Cardiac fibroblast (primary cell): ENCODE measurements around the gene TNFRSF13B.
"Not testable (repeated sequence)": the region's sequence is repeated elsewhere in the genome, so short reads cannot be mapped to it uniquely, and the experiment has no call there.

Experiments
- DNase-seq, 2 donors: peaks; one replicate each; pipeline versions ENCODE4 v3.0.0 to v3.0.0-alpha.2; 2010; ENCODE audit warnings: low read depth in 2 of 2
- H3K4me3 ChIP-seq, 2 donors: replicated peaks in 1 of 2; 1 replicate in 1 of 2; 2 replicates in 1 of 2; pipeline ENCODE4 v1.5.1; 2011; ENCODE audit warnings: low read depth in 2 of 2, low read length in 2 of 2, mild to moderate bottlenecking in 2 of 2, moderate library complexity in 1 of 2
- TF ChIP-seq, protein P1 (sequence below): IDR thresholded peaks from one replicate; pipeline ENCODE4 v1.5.1; 2011; ENCODE audit warnings: low read depth, mild to moderate bottlenecking, low read length, inconsistent platforms

The TNFRSF13B gene

DNA sequence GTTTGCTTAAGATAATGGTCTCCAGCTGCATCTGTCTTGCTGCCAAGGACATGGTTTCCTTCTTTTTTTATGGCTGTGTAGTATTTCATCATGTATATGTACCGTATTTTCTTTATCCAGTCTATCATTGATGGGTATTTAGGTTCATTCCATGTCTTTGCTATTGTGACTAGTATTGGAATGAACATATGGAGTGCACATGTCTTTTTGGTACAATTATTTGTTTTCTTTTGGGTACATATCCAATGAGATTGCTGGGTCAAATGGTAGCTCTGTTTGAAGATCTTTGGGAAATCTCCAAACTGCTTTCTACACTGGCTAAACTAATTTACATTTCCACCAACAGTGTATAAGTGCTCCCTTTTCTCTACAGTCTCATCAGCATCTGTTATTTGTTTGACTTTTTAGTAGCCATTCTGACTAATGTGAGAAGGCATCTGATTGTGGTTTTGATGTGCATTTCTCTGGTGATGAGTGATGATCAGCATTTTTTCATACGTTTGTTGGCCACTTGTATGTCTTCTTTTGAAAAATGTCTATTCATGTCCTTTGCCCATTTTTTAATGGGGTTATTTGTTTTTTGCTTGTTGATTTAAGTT lies 66.2 kb downstream of the TNFRSF13B start:
- DNase-seq = peak; percentile 65 to 90
- H3K4me3 ChIP-seq = no peak overlapping the region
- TF ChIP-seq, protein P1, sequence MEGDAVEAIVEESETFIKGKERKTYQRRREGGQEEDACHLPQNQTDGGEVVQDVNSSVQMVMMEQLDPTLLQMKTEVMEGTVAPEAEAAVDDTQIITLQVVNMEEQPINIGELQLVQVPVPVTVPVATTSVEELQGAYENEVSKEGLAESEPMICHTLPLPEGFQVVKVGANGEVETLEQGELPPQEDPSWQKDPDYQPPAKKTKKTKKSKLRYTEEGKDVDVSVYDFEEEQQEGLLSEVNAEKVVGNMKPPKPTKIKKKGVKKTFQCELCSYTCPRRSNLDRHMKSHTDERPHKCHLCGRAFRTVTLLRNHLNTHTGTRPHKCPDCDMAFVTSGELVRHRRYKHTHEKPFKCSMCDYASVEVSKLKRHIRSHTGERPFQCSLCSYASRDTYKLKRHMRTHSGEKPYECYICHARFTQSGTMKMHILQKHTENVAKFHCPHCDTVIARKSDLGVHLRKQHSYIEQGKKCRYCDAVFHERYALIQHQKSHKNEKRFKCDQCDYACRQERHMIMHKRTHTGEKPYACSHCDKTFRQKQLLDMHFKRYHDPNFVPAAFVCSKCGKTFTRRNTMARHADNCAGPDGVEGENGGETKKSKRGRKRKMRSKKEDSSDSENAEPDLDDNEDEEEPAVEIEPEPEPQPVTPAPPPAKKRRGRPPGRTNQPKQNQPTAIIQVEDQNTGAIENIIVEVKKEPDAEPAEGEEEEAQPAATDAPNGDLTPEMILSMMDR = no peak

DNA sequence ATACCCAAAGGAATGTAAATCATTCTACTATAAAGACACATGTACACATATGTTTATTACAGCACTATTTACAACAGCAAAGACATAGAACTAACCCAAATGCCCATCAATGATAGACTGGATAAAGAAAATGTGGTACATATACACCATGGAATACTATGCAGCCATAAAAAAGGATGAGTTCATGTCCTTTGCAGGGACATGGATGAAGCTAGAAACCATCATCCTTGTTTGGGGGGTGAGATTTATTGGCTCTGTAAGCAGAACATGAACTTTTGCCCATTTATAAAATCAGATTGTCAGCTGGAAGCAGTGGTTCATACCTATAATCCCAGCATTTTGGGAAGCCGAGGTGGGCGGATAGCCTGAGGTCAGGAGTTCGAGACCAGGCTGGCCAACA lies 68.8 kb downstream of the TNFRSF13B start:
- not testable (repeated sequence) for H3K4me3 ChIP-seq, DNase-seq

DNA sequence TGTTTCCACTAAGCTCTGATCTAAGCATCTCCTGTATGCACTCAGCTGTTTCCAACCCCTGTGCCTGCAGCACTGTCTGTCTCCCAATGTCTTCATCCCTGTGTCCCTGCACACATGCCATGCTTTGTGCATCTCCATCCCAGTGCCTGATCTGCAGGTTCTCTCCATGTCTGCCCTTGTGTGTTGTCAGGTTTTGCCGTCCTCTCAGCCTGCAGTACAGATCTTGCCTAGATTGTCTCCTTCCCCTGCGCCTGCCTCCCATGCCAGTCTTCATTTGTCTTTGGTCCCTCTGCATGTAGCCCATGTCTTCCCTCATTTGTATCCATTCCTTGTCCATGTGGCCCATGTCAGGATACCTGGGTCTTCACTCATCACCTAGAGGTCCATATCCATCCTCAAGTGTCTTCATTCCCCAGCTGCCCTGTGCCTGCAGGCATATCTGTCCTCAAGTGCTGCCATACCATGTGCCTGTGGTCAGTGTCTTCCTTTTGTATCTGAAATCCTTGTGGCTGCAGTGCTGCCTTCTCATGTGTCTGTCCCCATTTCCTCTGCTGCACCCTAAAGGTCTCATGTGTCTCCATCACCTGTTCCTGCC lies 71.5 kb downstream of the TNFRSF13B start:
- no peak for DNase-seq
- no peak overlapping the region for H3K4me3 ChIP-seq
- TF ChIP-seq, protein P1 = no peak

DNA sequence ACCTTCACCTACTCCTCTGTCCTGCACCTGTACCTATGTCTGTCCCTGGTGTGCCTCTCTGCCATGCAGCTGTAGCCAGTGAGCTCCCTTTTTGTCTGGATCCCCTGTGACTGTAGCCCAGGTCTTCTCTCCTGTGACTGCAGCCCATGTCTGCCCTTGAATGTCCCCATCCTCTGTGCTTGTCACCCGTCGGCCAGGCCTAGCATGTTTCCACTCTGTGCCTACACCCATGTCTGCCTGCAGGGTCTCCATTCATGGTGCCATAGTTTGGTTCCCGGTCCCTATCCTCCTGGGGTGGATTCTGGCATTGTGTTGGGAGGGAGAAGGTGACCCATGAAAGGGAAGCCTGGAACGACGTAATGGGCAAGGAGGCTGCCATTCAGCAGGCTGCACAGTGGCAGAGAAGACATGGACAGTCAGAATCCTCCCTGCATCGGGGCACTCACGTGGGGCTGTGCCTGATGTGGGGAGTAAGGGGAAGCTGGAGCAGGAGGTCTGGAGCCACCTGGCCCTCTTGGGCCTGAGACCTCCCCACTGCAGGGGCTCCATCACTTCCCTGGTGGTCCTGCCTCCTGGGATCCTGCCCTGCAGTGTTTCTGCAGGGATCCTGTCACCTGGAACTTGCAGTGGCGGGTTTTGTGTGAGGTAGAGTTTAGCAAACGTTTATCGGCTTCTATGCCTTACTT lies 74.6 kb downstream of the TNFRSF13B start:
- H3K4me3 ChIP-seq, DNase-seq: not testable (repeated sequence)

DNA sequence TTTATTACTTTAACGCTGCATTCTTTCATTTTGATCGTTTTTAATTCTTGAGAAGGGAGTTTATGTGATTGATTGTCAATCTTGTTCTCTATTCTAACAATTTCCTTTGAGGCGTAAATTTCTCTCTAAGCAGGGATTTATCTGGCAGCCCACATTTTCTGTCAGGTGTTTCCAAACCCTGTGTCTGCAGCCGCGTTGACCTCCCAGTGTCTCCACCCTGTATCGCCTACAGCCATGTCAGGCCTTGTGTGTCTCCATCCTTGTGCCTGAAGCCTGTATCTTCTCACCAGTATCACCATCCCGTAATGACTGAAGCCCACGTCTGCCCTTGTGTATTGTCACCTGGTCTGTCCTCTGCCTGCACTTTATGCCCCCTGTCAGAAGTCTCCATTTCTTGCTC lies 75.7 kb downstream of the TNFRSF13B start:
- not testable (repeated sequence) for DNase-seq, H3K4me3 ChIP-seq

DNA sequence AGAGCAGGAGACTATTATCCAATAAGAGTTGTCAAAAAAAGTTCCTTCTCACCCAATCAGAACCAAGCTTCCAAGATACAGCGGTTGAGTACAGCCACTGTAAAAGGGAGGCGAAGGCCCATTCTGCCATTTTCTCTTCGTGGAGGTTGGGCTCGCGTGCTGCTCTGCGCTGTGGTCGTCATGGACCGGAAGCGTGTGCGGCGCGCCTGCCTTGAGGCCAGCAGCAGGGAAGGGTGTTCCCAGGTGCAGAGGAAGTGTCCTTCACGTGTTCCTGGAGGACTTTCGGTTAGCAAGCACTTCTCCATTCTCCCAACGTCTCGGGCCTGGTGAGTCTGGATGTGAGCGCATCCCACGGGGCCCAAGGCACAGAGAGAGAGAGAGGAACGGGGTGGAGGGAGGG lies 78.4 kb downstream of the TNFRSF13B start:
- not testable (repeated sequence) for DNase-seq, H3K4me3 ChIP-seq

DNA sequence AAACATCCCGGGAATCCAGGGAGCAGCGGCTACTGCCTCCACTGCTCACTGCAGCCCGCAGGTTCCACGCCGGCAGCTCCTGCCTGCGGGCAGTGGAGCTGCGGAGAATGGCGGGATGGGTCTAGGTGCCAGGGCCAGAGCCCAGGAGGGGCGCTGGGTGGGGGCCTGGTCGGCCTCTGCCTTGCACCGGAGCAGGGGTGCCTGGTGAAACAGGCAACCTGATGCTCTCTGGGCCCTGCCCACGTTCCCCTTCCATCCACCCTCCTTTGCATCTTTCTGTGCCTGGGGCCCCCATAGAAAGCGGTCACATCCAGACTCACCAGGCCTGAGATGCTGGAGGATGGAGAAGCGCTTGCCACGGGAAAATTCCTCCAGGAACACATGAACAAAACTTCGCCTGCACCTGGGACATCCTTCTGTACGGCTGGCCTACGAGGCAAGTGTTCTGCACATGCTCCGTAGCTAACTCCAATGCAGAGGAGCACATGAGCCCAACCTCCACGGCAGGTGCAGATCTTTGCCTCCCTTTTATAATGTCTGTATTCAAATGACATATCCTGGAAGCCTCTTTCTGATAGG lies 79.0 kb downstream of the TNFRSF13B start:
- not testable (repeated sequence) for DNase-seq, H3K4me3 ChIP-seq

DNA sequence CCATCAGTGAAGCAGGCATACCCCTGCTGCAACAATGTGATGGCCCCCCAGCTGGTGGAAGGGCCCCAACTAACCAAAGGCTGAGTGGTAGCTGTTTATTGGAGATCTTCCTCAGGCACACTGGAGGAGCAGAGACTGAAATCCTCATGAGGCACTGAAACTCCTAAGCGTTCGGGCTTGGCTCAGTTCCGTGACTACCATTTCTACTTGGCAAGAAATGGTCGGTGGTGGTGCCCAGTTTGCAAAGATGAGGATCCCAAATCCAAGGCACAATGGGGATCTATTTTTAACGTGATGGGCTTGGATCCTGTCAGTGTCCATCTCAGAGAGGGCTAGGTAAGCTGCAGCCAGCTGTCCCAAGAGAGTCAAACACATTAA lies 82.8 kb downstream of the TNFRSF13B start:
- TF ChIP-seq, protein P1 = no peak
- no peak overlapping the region for H3K4me3 ChIP-seq
- no peak for DNase-seq
